Measurements from ENCODE around the gene MOV10.

Gene MOV10

GRCh38 chr1:112692681-112693080, 18.2 kb downstream of the MOV10 start:
- no peak overlapping the region for H3K4me2 ChIP-seq (ENCODE audit: insufficient read depth, low read length)
- DNase-seq = no peak
- ATAC-seq (ENCODE audit: insufficient read depth, low read depth) = no peak
- H3K79me2 ChIP-seq (ENCODE audit: insufficient read depth, low read length) = peaks cover 8% of the 10 kb centered on the region
- no peak for TF ChIP-seq EZH2 (IDR thresholded peaks at IDR 0.05; ENCODE audit: borderline replicate concordance, low read depth, low read length, severe bottlenecking)
- no peak for TF ChIP-seq CTCF (IDR thresholded peaks at IDR 0.05; ENCODE audit: borderline replicate concordance, extremely low read depth, low read length, poor library complexity, severe bottlenecking)
- H3K27me3 ChIP-seq (ENCODE audit: insufficient read depth, low read length, poor library complexity) = no peaks in the 10 kb centered on the region
- H3K4me1 ChIP-seq (ENCODE audit: insufficient read depth, low read length) = no peaks in the 10 kb centered on the region
- peaks cover 17% of the 10 kb centered on the region; the same call in 1 of the 2 replicates for H4K20me1 ChIP-seq (ENCODE audit: insufficient read depth, low read length)
- no peak overlapping the region for H3K27ac ChIP-seq (ENCODE audit: low read length)
- H2AFZ ChIP-seq (ENCODE audit: low read depth, low read length) = no peak overlapping the region
- H3K9ac ChIP-seq (ENCODE audit: low read depth, low read length) = no peak overlapping the region
- H3K9me3 ChIP-seq (ENCODE audit: insufficient read depth, low read length, severe bottlenecking) = no peaks in the 10 kb centered on the region
- H3K36me3 ChIP-seq (ENCODE audit: insufficient read depth, low read length) = peaks cover 90% of the 10 kb centered on the region
- no peak overlapping the region for H3K4me3 ChIP-seq (ENCODE audit: low read depth in 1 of 2, low read length in 2 of 2)

GRCh38 chr1:112693821-112694220, 19.4 kb downstream of the MOV10 start:
- Histone ChIP-seq H3K79me2 (ENCODE audit: insufficient read depth, low read length) (no peaks in the 10 kb centered on the region; the same call in 1 of the 2 replicates), H3K4me3 (ENCODE audit: low read depth in 1 of 2, low read length in 2 of 2) (no peak overlapping the region), H4K20me1 (ENCODE audit: insufficient read depth, low read length) (peaks cover 6% of the 10 kb centered on the region; the same call in 1 of the 2 replicates), H3K36me3 (ENCODE audit: insufficient read depth, low read length) (peaks cover 90% of the 10 kb centered on the region), H3K27me3 (ENCODE audit: insufficient read depth, low read length, poor library complexity) (no peaks in the 10 kb centered on the region), H3K9ac (ENCODE audit: low read depth, low read length) (no peak overlapping the region), H3K4me2 (ENCODE audit: insufficient read depth, low read length) (no peak overlapping the region), H3K9me3 (ENCODE audit: insufficient read depth, low read length, severe bottlenecking) (no peaks in the 10 kb centered on the region), H3K4me1 (ENCODE audit: insufficient read depth, low read length) (no peaks in the 10 kb centered on the region), H2AFZ (ENCODE audit: low read depth, low read length) (no peak overlapping the region), H3K27ac (ENCODE audit: low read length) (no peak overlapping the region)
- TF ChIP-seq CTCF (IDR thresholded peaks at IDR 0.05; ENCODE audit: borderline replicate concordance, extremely low read depth, low read length, poor library complexity, severe bottlenecking) = no peak
- no peak for TF ChIP-seq EZH2 (IDR thresholded peaks at IDR 0.05; ENCODE audit: borderline replicate concordance, low read depth, low read length, severe bottlenecking)
- no peak for ATAC-seq (ENCODE audit: insufficient read depth, low read depth)
- no peak for DNase-seq

- peaks cover 3% of the 10 kb centered on the region; the same call in 1 of the 2 replicates for H4K20me1 ChIP-seq (ENCODE audit: insufficient read depth, low read length)
- H2AFZ ChIP-seq (ENCODE audit: low read depth, low read length) = no peak overlapping the region
- DNase-seq = no peak
- no peak for TF ChIP-seq CTCF (IDR thresholded peaks at IDR 0.05; ENCODE audit: borderline replicate concordance, extremely low read depth, low read length, poor library complexity, severe bottlenecking)
- no peak for TF ChIP-seq EZH2 (IDR thresholded peaks at IDR 0.05; ENCODE audit: borderline replicate concordance, low read depth, low read length, severe bottlenecking)
- no peak overlapping the region for H3K27ac ChIP-seq (ENCODE audit: low read length)
- no peak overlapping the region for H3K4me3 ChIP-seq (ENCODE audit: low read depth in 1 of 2, low read length in 2 of 2)
- no peaks in the 10 kb centered on the region for H3K79me2 ChIP-seq (ENCODE audit: insufficient read depth, low read length)
- no peaks in the 10 kb centered on the region for H3K27me3 ChIP-seq (ENCODE audit: insufficient read depth, low read length, poor library complexity)
- no peaks in the 10 kb centered on the region for H3K4me1 ChIP-seq (ENCODE audit: insufficient read depth, low read length)
- H3K9ac ChIP-seq (ENCODE audit: low read depth, low read length) = no peak overlapping the region
- no peaks in the 10 kb centered on the region for H3K9me3 ChIP-seq (ENCODE audit: insufficient read depth, low read length, severe bottlenecking)
- no peak for ATAC-seq (ENCODE audit: insufficient read depth, low read depth)
- peaks cover 90% of the 10 kb centered on the region for H3K36me3 ChIP-seq (ENCODE audit: insufficient read depth, low read length)
- no peak overlapping the region for H3K4me2 ChIP-seq (ENCODE audit: insufficient read depth, low read length)
Measured at GRCh38 chr1:112694363-112694929, 20.0 kb downstream of the MOV10 start.

Data from DND-41 (cell line).